ENCODE results near the gene ARHGAP24. TPM values are rescaled to one million over a fixed set of nuclear protein-coding genes. Genes with fewer than 3 reads are reported as not detected.

Gene ARHGAP24
- total RNA-seq, 1 experiment from 2014 or later, result 1.3 TPM

- TF ChIP-seq POLR2AphosphoS5 (IDR thresholded peaks at IDR 0.05; ENCODE audit: low read depth, low read length) (no peak), RAD21 (IDR thresholded peaks at IDR 0.05; ENCODE audit: low read depth) (no peak), EZH2 (IDR thresholded peaks at IDR 0.05) (no peak), EZH2phosphoT487 (IDR thresholded peaks at IDR 0.05; ENCODE audit: borderline replicate concordance) (no peak), EGR1 (IDR thresholded peaks at IDR 0.05; ENCODE audit: low read depth) (no peak), MAX (IDR thresholded peaks at IDR 0.05) (no peak), POLR2A (IDR thresholded peaks at IDR 0.05; ENCODE audit: borderline replicate concordance, extremely low read depth, insufficient read depth, insufficient read length) (no peak), CTCF (IDR thresholded peaks at IDR 0.05 in 2 of 3, conservative IDR thresholded peaks at IDR 0.05 in 1 of 3; ENCODE audit: borderline replicate concordance in 1 of 3, insufficient read depth in 1 of 3, low read depth in 2 of 3, low read length in 2 of 3) (no peak), JUND (IDR thresholded peaks at IDR 0.05) (no peak), ATF3 (IDR thresholded peaks at IDR 0.05) (no peak), ZFX (IDR thresholded peaks at IDR 0.05) (no peak), CEBPB (IDR thresholded peaks at IDR 0.05; ENCODE audit: low read depth) (no peak), REST (IDR thresholded peaks at IDR 0.05; ENCODE audit: low read depth) (no peak), ELF1 (IDR thresholded peaks at IDR 0.05; ENCODE audit: borderline replicate concordance, low read depth) (no peak), SP1 (IDR thresholded peaks at IDR 0.05; ENCODE audit: low read depth) (no peak)
Observed at GRCh38 chr4:85639946-85640345, 165.0 kb downstream of the ARHGAP24 start.

More at GRCh38 chr4:85639946-85640345, 165.0 kb downstream of the ARHGAP24 start:
- Histone ChIP-seq H3K9ac (ENCODE audit: low read length) (no peak overlapping the region), H3K9me3 (ENCODE audit: control insufficient read depth in 1 of 2, insufficient read depth in 1 of 2, low read depth in 1 of 2, low read length in 2 of 2) (no peaks in the 10 kb centered on the region), H3K27ac (ENCODE audit: low read depth, low read length) (no peak overlapping the region), H2AFZ (ENCODE audit: low read depth, low read length, poor library complexity, severe bottlenecking) (no peak overlapping the region), H3K36me3 (ENCODE audit: control insufficient read depth in 1 of 2, insufficient read depth in 2 of 2, low read length in 2 of 2) (no peaks in the 10 kb centered on the region), H4K20me1 (ENCODE audit: insufficient read depth) (no peaks in the 10 kb centered on the region), H3K79me2 (ENCODE audit: insufficient read depth, low read length) (no peaks in the 10 kb centered on the region), H3K4me3 (replicated peaks in 1 of 2; ENCODE audit: low read depth in 1 of 2, low read length in 2 of 2) (no peak overlapping the region), H3K9me2 (ENCODE audit: insufficient read depth) (no peaks in the 10 kb centered on the region), H3K4me1 (ENCODE audit: control insufficient read depth in 1 of 2, insufficient read depth in 2 of 2, low read length in 2 of 2) (no peaks in the 10 kb centered on the region), H3K27me3 (ENCODE audit: insufficient read depth, low read length) (no peaks in the 10 kb centered on the region), H3K4me2 (ENCODE audit: low read length) (no peak overlapping the region)
- ChIA-PET RAD21 (ENCODE audit: low non-redundant PET in 1 of 2, low total read pairs in 2 of 2, uncharacterized antibody in 2 of 2, unreplicated experiment in 2 of 2) (no interaction called here), POLR2A (no interaction called here), CTCF (no interaction called here)
- intact Hi-C loops (cut with micrococcal nuclease), result no loop called here
- no TSS peak for BruUV-seq (replicated peaks)
- ATAC-seq (no peak), DNase-seq (ENCODE audit: low read depth, low spot score) (no peak)
